Measurements from ENCODE around the gene TNS1.

- no peak for TF ChIP-seq MYBL2 (CRISPR knock-in tag; IDR thresholded peaks at IDR 0.05)
- TF ChIP-seq PRDM15 (CRISPR knock-in tag; IDR thresholded peaks at IDR 0.05), result no peak
- no peak for TF ChIP-seq CTCF (IDR thresholded peaks at IDR 0.05)
- no peak for TF ChIP-seq ZNF281 (CRISPR knock-in tag; IDR thresholded peaks at IDR 0.05)
- TF ChIP-seq ZNF138 (CRISPR knock-in tag; conservative IDR thresholded peaks at IDR 0.05), result no peak
- TF ChIP-seq AR (CRISPR knock-in tag; IDR thresholded peaks at IDR 0.05), result no peak
- no peak for TF ChIP-seq ZNF512 (CRISPR knock-in tag; IDR thresholded peaks at IDR 0.05; ENCODE audit: borderline replicate concordance)
- TF ChIP-seq ATF2 (CRISPR knock-in tag; IDR thresholded peaks at IDR 0.05; ENCODE audit: borderline replicate concordance, low read depth), result no peak
Observed at GRCh38 chr2:217997510-217997909, 5.3 kb downstream of the TNS1 start.

Data from WTC11 (cell line).